ENCODE data around the gene MEIS1. TPM values are rescaled to one million over a fixed set of nuclear protein-coding genes. Genes with fewer than 3 reads are reported as not detected.

Gene MEIS1
- total RNA-seq, 2 experiments from 2014 or later: not detected

GRCh38 chr2:66575625-66576310, 140.8 kb downstream of the MEIS1 start:
- CTCF ChIA-PET: no interaction called here

GRCh38 chr2:66576311-66576560, 141.3 kb downstream of the MEIS1 start:
- no peaks in the 10 kb centered on the region for H3K36me3 Mint-ChIP-seq (ENCODE audit: low read depth)
- POLR2A ChIA-PET: no interaction called here
- CTCF ChIA-PET: no interaction called here

More at GRCh38 chr2:66575625-66576310, 140.8 kb downstream of the MEIS1 start:
- DNase-seq (no peak), ATAC-seq (peak; percentile 36)
- H3K4me1 Mint-ChIP-seq (ENCODE audit: low read depth): peaks cover 4% of the 10 kb centered on the region
- no peaks in the 10 kb centered on the region for H3K9me3 Mint-ChIP-seq (ENCODE audit: insufficient read depth)
- H3K4me3 Mint-ChIP-seq: no peak overlapping the region
- POLR2A ChIA-PET: no interaction called here
- H3K36me3 Mint-ChIP-seq (ENCODE audit: low read depth): no peaks in the 10 kb centered on the region
- no peak overlapping the region for H3K27ac Mint-ChIP-seq
- peaks cover 46% of the 10 kb centered on the region for H3K27me3 Mint-ChIP-seq (ENCODE audit: low read depth)

GRCh38 chr2:66576561-66577320, 141.8 kb downstream of the MEIS1 start:
- ChIA-PET CTCF (no interaction called here), POLR2A (no interaction called here)
- DNase-seq (no peak), ATAC-seq (no peak)
- H3K27ac Mint-ChIP-seq: no peak overlapping the region
- H3K9me3 Mint-ChIP-seq (ENCODE audit: insufficient read depth): no peaks in the 10 kb centered on the region
- peaks cover 4% of the 10 kb centered on the region for H3K4me1 Mint-ChIP-seq (ENCODE audit: low read depth)
- H3K36me3 Mint-ChIP-seq (ENCODE audit: low read depth): no peaks in the 10 kb centered on the region
- no peak overlapping the region for H3K4me3 Mint-ChIP-seq
- H3K27me3 Mint-ChIP-seq (ENCODE audit: low read depth): peaks cover 51% of the 10 kb centered on the region

More at GRCh38 chr2:66576311-66576560, 141.3 kb downstream of the MEIS1 start:
- H3K4me3 Mint-ChIP-seq: no peak overlapping the region
- peaks cover 51% of the 10 kb centered on the region for H3K27me3 Mint-ChIP-seq (ENCODE audit: low read depth)
- no peaks in the 10 kb centered on the region for H3K9me3 Mint-ChIP-seq (ENCODE audit: insufficient read depth)
- ATAC-seq: no peak
- peaks cover 4% of the 10 kb centered on the region for H3K4me1 Mint-ChIP-seq (ENCODE audit: low read depth)
- H3K27ac Mint-ChIP-seq: no peak overlapping the region
- no peak for DNase-seq

- H3K9me3 Mint-ChIP-seq (ENCODE audit: insufficient read depth): no peaks in the 10 kb centered on the region
- ChIA-PET CTCF (no interaction called here), POLR2A (no interaction called here)
- ATAC-seq (no peak), DNase-seq (no peak)
- no peak overlapping the region for H3K4me3 Mint-ChIP-seq
- H3K27me3 Mint-ChIP-seq (ENCODE audit: low read depth): peaks cover 51% of the 10 kb centered on the region
- no peaks in the 10 kb centered on the region for H3K36me3 Mint-ChIP-seq (ENCODE audit: low read depth)
- peaks cover 4% of the 10 kb centered on the region for H3K4me1 Mint-ChIP-seq (ENCODE audit: low read depth)
- H3K27ac Mint-ChIP-seq: no peak overlapping the region
Measured at GRCh38 chr2:66577321-66578053, 142.6 kb downstream of the MEIS1 start.

GRCh38 chr2:66578054-66578686, 143.2 kb downstream of the MEIS1 start:
- no peak for DNase-seq
- H3K9me3 Mint-ChIP-seq (ENCODE audit: insufficient read depth): no peaks in the 10 kb centered on the region
- H3K27ac Mint-ChIP-seq: no peak overlapping the region
- POLR2A ChIA-PET: no interaction called here
- CTCF ChIA-PET: no interaction called here
- H3K4me1 Mint-ChIP-seq (ENCODE audit: low read depth): peaks cover 4% of the 10 kb centered on the region
- H3K36me3 Mint-ChIP-seq (ENCODE audit: low read depth): no peaks in the 10 kb centered on the region
- no peak overlapping the region for H3K4me3 Mint-ChIP-seq
- peaks cover 51% of the 10 kb centered on the region for H3K27me3 Mint-ChIP-seq (ENCODE audit: low read depth)
- no peak for ATAC-seq

- no peak for DNase-seq
- H3K27ac Mint-ChIP-seq: no peak overlapping the region
- POLR2A ChIA-PET: no interaction called here
- H3K4me3 Mint-ChIP-seq: no peak overlapping the region
- peaks cover 48% of the 10 kb centered on the region for H3K27me3 Mint-ChIP-seq (ENCODE audit: low read depth)
- CTCF ChIA-PET: no interaction called here
- no peaks in the 10 kb centered on the region for H3K9me3 Mint-ChIP-seq (ENCODE audit: insufficient read depth)
- ATAC-seq: no peak
- peaks cover 4% of the 10 kb centered on the region for H3K4me1 Mint-ChIP-seq (ENCODE audit: low read depth)
- no peaks in the 10 kb centered on the region for H3K36me3 Mint-ChIP-seq (ENCODE audit: low read depth)
Measured at GRCh38 chr2:66578687-66579106, 143.8 kb downstream of the MEIS1 start.

DNA sequence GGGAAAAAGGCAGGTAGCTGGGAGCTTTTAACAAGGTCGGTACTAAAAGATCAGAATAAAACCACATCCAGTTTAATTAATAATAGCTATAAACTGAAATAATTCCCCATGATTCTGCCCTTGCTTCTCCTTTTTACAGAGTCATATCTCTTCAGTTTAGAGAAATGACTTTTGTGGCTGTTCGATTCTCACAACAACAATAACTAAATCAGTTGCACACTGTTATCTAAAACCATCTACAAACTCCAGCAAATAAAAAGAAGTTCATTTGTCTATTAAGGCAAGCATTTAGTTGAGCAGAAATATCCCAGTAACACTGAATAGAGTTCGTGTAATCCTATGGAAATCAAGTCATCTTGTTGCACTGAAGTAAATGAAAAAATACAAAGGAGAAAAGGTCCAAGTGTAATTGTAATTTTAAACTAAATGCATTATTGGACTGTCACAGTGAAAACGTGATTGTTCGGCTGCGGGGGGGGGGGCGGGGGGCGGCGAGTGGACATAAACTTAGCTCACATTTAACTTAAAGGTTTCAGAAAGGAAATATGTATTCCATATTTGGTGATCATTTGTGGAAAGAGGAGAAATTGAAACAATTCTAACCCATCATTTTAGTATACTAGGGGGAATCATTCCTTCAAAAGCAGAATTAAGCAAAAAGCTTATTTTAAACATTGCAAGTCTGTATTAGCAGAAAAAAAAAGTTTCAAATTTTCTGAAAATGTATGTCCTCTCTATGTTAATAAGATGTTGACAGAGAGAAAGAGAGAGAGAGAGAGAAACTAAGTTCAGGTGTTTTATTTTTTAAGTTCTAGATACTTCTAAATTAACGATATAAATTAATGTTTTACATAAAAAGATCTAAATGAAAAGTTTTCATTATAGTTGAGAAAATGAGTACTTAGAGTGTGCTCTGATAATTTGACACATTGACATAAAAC, 144.5 kb downstream of the MEIS1 start:
- H3K4me1 Mint-ChIP-seq (ENCODE audit: low read depth): peaks cover 4% of the 10 kb centered on the region
- no peak overlapping the region for H3K4me3 Mint-ChIP-seq
- no peak overlapping the region for H3K27ac Mint-ChIP-seq
- CTCF ChIA-PET: no interaction called here
- no peaks in the 10 kb centered on the region for H3K36me3 Mint-ChIP-seq (ENCODE audit: low read depth)
- peaks cover 43% of the 10 kb centered on the region for H3K27me3 Mint-ChIP-seq (ENCODE audit: low read depth)
- ATAC-seq (no peak), DNase-seq (no peak)
- POLR2A ChIA-PET: no interaction called here
- H3K9me3 Mint-ChIP-seq (ENCODE audit: insufficient read depth): no peaks in the 10 kb centered on the region

GRCh38 chr2:66580166-66581049, 145.5 kb downstream of the MEIS1 start:
- Mint-ChIP-seq H3K4me3 (peak overlapping the region; percentile 6), H3K9me3 (ENCODE audit: insufficient read depth) (no peaks in the 10 kb centered on the region), H3K36me3 (ENCODE audit: low read depth) (no peaks in the 10 kb centered on the region), H3K27ac (no peak overlapping the region), H3K27me3 (ENCODE audit: low read depth) (peaks cover 37% of the 10 kb centered on the region), H3K4me1 (ENCODE audit: low read depth) (peaks cover 2% of the 10 kb centered on the region)
- ATAC-seq (no peak), DNase-seq (no peak)
- POLR2A ChIA-PET: no interaction called here
- CTCF ChIA-PET: no interaction called here

DNA sequence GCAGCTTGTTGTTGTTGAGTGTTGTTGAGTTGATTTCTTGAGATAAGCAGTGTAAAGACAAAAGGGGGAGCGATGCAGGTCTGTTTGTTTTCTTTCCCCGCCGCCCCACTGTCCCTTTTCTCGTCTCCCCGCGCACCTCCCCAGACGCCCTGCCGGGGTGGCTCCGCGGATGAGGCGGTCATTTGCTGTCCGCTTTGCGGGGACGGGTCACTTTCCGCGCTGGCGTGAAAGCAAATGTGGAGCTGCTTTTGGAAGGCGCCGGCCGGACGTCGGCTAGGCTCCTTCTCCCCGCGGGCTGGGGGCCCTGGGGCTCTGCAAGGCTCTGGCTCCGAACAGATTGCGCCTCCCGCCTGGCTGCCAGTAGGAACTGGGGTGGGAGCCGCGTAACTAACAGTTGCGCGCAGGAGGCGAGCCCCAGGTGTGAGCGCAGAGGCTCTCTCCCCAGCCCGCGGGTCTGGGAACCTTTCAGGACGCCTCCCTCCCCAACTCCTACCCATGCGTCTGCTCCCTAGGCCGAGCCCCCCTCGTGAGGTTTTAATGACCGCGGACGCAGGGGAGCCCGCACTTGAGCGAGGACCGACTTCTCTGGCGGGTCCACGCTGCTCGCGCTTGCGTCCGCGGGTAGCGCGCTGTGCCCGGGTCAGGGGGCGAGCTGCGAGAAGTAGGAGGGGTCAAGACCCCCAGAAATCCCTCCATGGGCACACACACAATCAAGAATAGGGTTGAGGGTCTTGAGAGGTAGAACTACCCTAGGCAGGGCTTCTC, 146.6 kb downstream of the MEIS1 start:
- no peak overlapping the region for H3K27ac Mint-ChIP-seq
- peaks cover 2% of the 10 kb centered on the region for H3K4me1 Mint-ChIP-seq (ENCODE audit: low read depth)
- peaks cover 40% of the 10 kb centered on the region for H3K27me3 Mint-ChIP-seq (ENCODE audit: low read depth)
- no peaks in the 10 kb centered on the region for H3K36me3 Mint-ChIP-seq (ENCODE audit: low read depth)
- DNase-seq: no peak
- no peaks in the 10 kb centered on the region for H3K9me3 Mint-ChIP-seq (ENCODE audit: insufficient read depth)
- CTCF ChIA-PET: no interaction called here
- no peak for ATAC-seq
- H3K4me3 Mint-ChIP-seq: no peak overlapping the region
- POLR2A ChIA-PET: interaction anchor here (0.6 kb wide), 1 partner anchor 151 kb away, joined by 3 read pairs; no protein-coding TSS in a partner anchor

All from activated CD8-positive, alpha-beta T cell treated with anti-CD3 and anti-CD28 coated beads, Interleukin-2, amount 10 ng/mL, durations not matched to agents 7 days and 5 days (primary cell).